BJ (cell line): Measurements from ENCODE around the gene FES. TPM values are rescaled to one million over a fixed set of nuclear protein-coding genes. Genes with fewer than 3 reads are reported as not detected.

Experiments used
- CTCF ChIA-PET: fragments of 350-600 bp; formaldehyde crosslinking; extraction: SDS; loops from one replicate; lab custom pipeline; 2021; ENCODE audit warnings: antibody characterized with exemption, inconsistent platforms; lab: Yijun Ruan, JAX
- POLR2A ChIA-PET: fragments of 300-600 bp; sonication (Branson Sonifier 250); formaldehyde crosslinking; extraction: SDS; loops from one replicate; lab custom pipeline; 2021; ENCODE audit warnings: antibody characterized with exemption; lab: Charles Lee
- DNase-seq: peaks from one replicate; pipeline ENCODE4 v3.0.0-alpha.2; 2011; ENCODE audit warnings: low read depth
- H3K27me3 ChIP-seq: 2 replicates; pipeline ENCODE4 v1.6.0; 2011; ENCODE audit warnings: low read length; ENCODE audit not compliant: control insufficient read depth, insufficient read depth
- H3K36me3 ChIP-seq: 2 replicates; pipeline ENCODE4 v1.5.1; 2011; ENCODE audit warnings: low read length; ENCODE audit not compliant: control insufficient read depth, insufficient read depth
- H3K4me3 ChIP-seq: 2 replicates; pipeline ENCODE4 v1.5.1; 2011; ENCODE audit warnings: low read depth, mild to moderate bottlenecking, control low read depth, low read length
- CTCF ChIP-seq: IDR thresholded peaks from 2 replicates; pipeline ENCODE4 v1.5.1; 2011; ENCODE audit warnings: low read depth, mild to moderate bottlenecking, control low read depth, inconsistent platforms, low read length, moderate library complexity; ENCODE audit not compliant: insufficient read depth
- polyA plus RNA-seq: library from polyadenylated mRNA; depleted of rRNA; stranded (reverse); fragments of >200 nt; gene quantifications from 2 replicates; pipeline ENCODE4 v1.2.3, GENCODE V29; 2011

The FES gene
- polyA plus RNA-seq, 1 experiment = 11.1 TPM

GRCh38 chr15:90891346-90891949 lies 7.1 kb downstream of the FES start:
- ChIA-PET CTCF (no interaction called here), POLR2A (no interaction called here)
- Histone ChIP-seq H3K36me3 (peaks cover 23% of the 10 kb centered on the region), H3K27me3 (no peaks in the 10 kb centered on the region), H3K4me3 (no peak overlapping the region)
- no peak for DNase-seq
- TF ChIP-seq CTCF = no peak

- DNase-seq = no peak
- H3K36me3 ChIP-seq = peaks cover 22% of the 10 kb centered on the region
- ChIA-PET CTCF (interaction anchor here (1.5 kb wide), 1 partner anchor 10 kb away, joined by 5 read pairs; no protein-coding TSS in a partner anchor), POLR2A (no interaction called here)
- H3K27me3 ChIP-seq = no peaks in the 10 kb centered on the region
- H3K4me3 ChIP-seq = no peak overlapping the region
- TF ChIP-seq CTCF = no peak
Observed at GRCh38 chr15:90892023-90892422, 7.7 kb downstream of the FES start.

GRCh38 chr15:90892498-90893174 lies 8.3 kb downstream of the FES start:
- CTCF ChIA-PET = interaction anchor here (1.5 kb wide), 1 partner anchor 9 kb away, joined by 5 read pairs; no protein-coding TSS in a partner anchor
- TF ChIP-seq CTCF = no peak
- H3K4me3 ChIP-seq = no peak overlapping the region
- no peaks in the 10 kb centered on the region for H3K27me3 ChIP-seq
- peaks cover 22% of the 10 kb centered on the region for H3K36me3 ChIP-seq
- POLR2A ChIA-PET = no interaction called here
- DNase-seq = no peak

- POLR2A ChIA-PET = no interaction called here
- CTCF ChIA-PET = interaction anchor here (0.6 to 9.7 kb wide), 3 partner anchors 8 to 245 kb away, joined by 3 to 73 read pairs (median 5); partner anchors contain the start of gene FES
- H3K4me3 ChIP-seq = no peak overlapping the region
- no peaks in the 10 kb centered on the region for H3K27me3 ChIP-seq
- DNase-seq = no peak
- peaks cover 22% of the 10 kb centered on the region for H3K36me3 ChIP-seq
- TF ChIP-seq CTCF = no peak
Observed at GRCh38 chr15:90893175-90894090, 9.1 kb downstream of the FES start.
